Endothelial cell of umbilical vein (primary cell): Measurements from ENCODE around the gene MORN3. TPM values are rescaled to one million over a fixed set of nuclear protein-coding genes. Genes with fewer than 3 reads are reported as not detected.

Source experiments
- BruUV-seq: library from RNA; stranded (reverse); fragments of 400-500 nt; replicated peaks from 2 replicates; lab custom pipeline; 2021; lab: Mats Ljungman, UMichigan
- CTCF ChIA-PET: fragments of 300-600, 350-600 bp; sonication (Branson Sonifier 250); formaldehyde crosslinking; loops from one replicate; lab custom pipeline; 2021; ENCODE audit warnings: antibody characterized with exemption, inconsistent platforms; lab: Charles Lee
- POLR2A ChIA-PET: fragments of 300-600, 350-600 bp; sonication (Branson Sonifier 250); formaldehyde crosslinking; loops from one replicate; lab custom pipeline; 2021; ENCODE audit warnings: antibody characterized with exemption, inconsistent platforms; lab: Charles Lee
- DNase-seq: peaks from one replicate; pipeline ENCODE4 v3.0.0-alpha.2; 2011; ENCODE audit warnings: low read depth, low spot score
- FAIRE-seq: peaks from 2 replicates; lab custom pipeline; 2011; peaks lifted over from hg19 to GRCh38; lab: Jason Lieb, UNC
- H2AFZ ChIP-seq: 2 replicates; pipeline ENCODE4 v1.6.0; 2012; ENCODE audit warnings: low read depth, low read length, control low read depth, inconsistent platforms
- H3K27ac ChIP-seq: 2 replicates; pipeline ENCODE4 v1.5.1; 2011; ENCODE audit warnings: low read depth, mild to moderate bottlenecking, control low read depth, low read length, moderate library complexity; ENCODE audit not compliant: insufficient read depth
- H3K27me3 ChIP-seq, 2 experiments: 2 replicates each; pipeline versions ENCODE4 v1.6.0 to v1.6.1; 2011; ENCODE audit warnings: low read length in 2 of 2, mixed read lengths in 1 of 2; ENCODE audit not compliant: control insufficient read depth in 2 of 2, insufficient read depth in 2 of 2
- H3K36me3 ChIP-seq, 2 experiments: 2 replicates in 1 of 2; 3 replicates in 1 of 2; pipeline ENCODE4 v1.5.1; 2011; ENCODE audit warnings: low read length in 2 of 2, mild to moderate bottlenecking in 1 of 2, moderate library complexity in 1 of 2; ENCODE audit not compliant: control insufficient read depth in 2 of 2, insufficient read depth in 2 of 2; ENCODE audit errors: extremely low read depth in 1 of 2
- H3K4me1 ChIP-seq: 3 replicates; pipeline ENCODE4 v1.5.1; 2011; ENCODE audit warnings: mild to moderate bottlenecking, low read length; ENCODE audit not compliant: control insufficient read depth, insufficient read depth; ENCODE audit errors: extremely low read depth
- H3K4me2 ChIP-seq: 2 replicates; pipeline ENCODE4 v1.6.1; 2011; ENCODE audit warnings: low read length, control low read depth, mixed read lengths; ENCODE audit not compliant: insufficient read depth
- H3K4me3 ChIP-seq, 3 experiments: fragments of 200-600 bp in 1 of 3; sonication (generic), shearing (Covaris generic) in 1 of 3; replicated peaks in 1 of 3; 2 replicates each; pipeline ENCODE4 v1.5.1; 2011 to 2016; ENCODE audit warnings: control low read depth in 3 of 3, low read length in 3 of 3, mild to moderate bottlenecking in 2 of 3, inconsistent platforms in 1 of 3, low read depth in 1 of 3, moderate library complexity in 1 of 3; ENCODE audit not compliant: insufficient read depth in 1 of 3
- H3K79me2 ChIP-seq: 2 replicates; pipeline ENCODE4 v1.6.0; 2012; ENCODE audit warnings: low read length, inconsistent platforms; ENCODE audit not compliant: control insufficient read depth, insufficient read depth
- H3K9ac ChIP-seq: replicated peaks from 2 replicates; pipeline ENCODE3; 2011; ENCODE audit warnings: low read length, control low read depth; ENCODE audit not compliant: insufficient read depth; ENCODE audit errors: extremely low read depth
- H3K9me1 ChIP-seq: replicated peaks from 3 replicates; pipeline ENCODE4 v1.6.0; 2011; ENCODE audit warnings: mild to moderate bottlenecking, low read length; ENCODE audit not compliant: control insufficient read depth, insufficient read depth; ENCODE audit errors: extremely low read depth
- H3K9me3 ChIP-seq: replicated peaks from 2 replicates; pipeline ENCODE4 v1.5.1; 2012; ENCODE audit warnings: low read length, inconsistent platforms; ENCODE audit not compliant: control insufficient read depth, insufficient read depth
- H4K20me1 ChIP-seq: replicated peaks from 2 replicates; pipeline ENCODE3; 2011; ENCODE audit warnings: mild to moderate bottlenecking, low read length; ENCODE audit not compliant: control insufficient read depth, insufficient read depth; ENCODE audit errors: extremely low read depth
- EZH2 ChIP-seq: IDR thresholded peaks from 2 replicates; pipeline ENCODE4 v1.6.1; 2012; ENCODE audit warnings: borderline replicate concordance, low read depth, mild to moderate bottlenecking, moderate library complexity, low read length, inconsistent platforms; ENCODE audit not compliant: severe bottlenecking
- FOS ChIP-seq: IDR thresholded peaks from 2 replicates; pipeline ENCODE4 v1.6.1; 2011; ENCODE audit warnings: mild to moderate bottlenecking, low read length, moderate library complexity, borderline replicate concordance; ENCODE audit not compliant: insufficient read depth
- GATA2 ChIP-seq: IDR thresholded peaks from 2 replicates; pipeline ENCODE4 v1.7.0; 2011; ENCODE audit warnings: low read depth, mild to moderate bottlenecking, moderate library complexity, mixed read lengths, low read length; ENCODE audit not compliant: insufficient read length, insufficient read depth
- JUN ChIP-seq: IDR thresholded peaks from 2 replicates; pipeline ENCODE4 v1.6.1; 2011; ENCODE audit warnings: borderline replicate concordance, low read depth; ENCODE audit not compliant: insufficient read length, insufficient read depth
- MYC ChIP-seq: IDR thresholded peaks from one replicate; pipeline ENCODE4 v1.6.1; 2011; ENCODE audit warnings: mild to moderate bottlenecking, low read depth, low read length
- POLR2A ChIP-seq: IDR thresholded peaks from 2 replicates; pipeline ENCODE4 v1.6.1; 2012; ENCODE audit warnings: low read depth, mild to moderate bottlenecking, control low read depth, low read length
- POLR2AphosphoS5 ChIP-seq: IDR thresholded peaks from 2 replicates; pipeline ENCODE4 v1.6.1; 2012; ENCODE audit warnings: low read depth, mild to moderate bottlenecking, control low read depth, low read length, moderate library complexity; ENCODE audit not compliant: insufficient read depth
- dilution Hi-C: fragments of 300-500 bp; cut with MboI; formaldehyde crosslinking; loops from one replicate; pipeline ENCODE4 v1.15.0; 2019; ENCODE audit warnings: low sequenced_read_pairs; ENCODE audit not compliant: extremely low pct_ligation_motif_present
- intact Hi-C: fragments of 100-400 bp; cut with micrococcal nuclease; formaldehyde crosslinking; loops from one replicate; pipeline ENCODE4 v1.10.0; 2022
- polyA plus RNA-seq, 4 experiments: library from polyadenylated mRNA; depleted of rRNA in 3 of 4; stranded (reverse) in 3 of 4; unstranded in 1 of 4; fragments of >200 nt; gene quantifications; 2 replicates each; pipeline versions ENCODE4 v1.2.1 to v1.2.3, GENCODE V29; 2011 to 2012; ENCODE audit warnings: missing spikeins in 1 of 4
- total RNA-seq: library from RNA; stranded (reverse); gene quantifications from 2 replicates; pipeline ENCODE4 v1.2.3, GENCODE V29; 2021
- TF ChIP-seq, protein P1 (sequence below): IDR thresholded peaks from 2 replicates; pipeline ENCODE4 v1.6.1; 2011; ENCODE audit not compliant: insufficient read depth, insufficient read length
- TF ChIP-seq, protein P2 (sequence below), 2 donors: IDR thresholded peaks; 1 replicate in 1 of 2; 2 replicates in 1 of 2; pipeline ENCODE4 v1.5.1; 2011; ENCODE audit warnings: low read length in 2 of 2, mild to moderate bottlenecking in 2 of 2, moderate library complexity in 2 of 2, control low read depth in 1 of 2, inconsistent platforms in 1 of 2, low read depth in 1 of 2; ENCODE audit not compliant: insufficient read depth in 1 of 2; ENCODE audit errors: extremely low read depth in 1 of 2

Gene MORN3
- total and polyA plus RNA-seq, 2 donors (not counting 3 experiments of a cell fraction or from before 2014, with no cell fraction given): 0.66 to 0.73 TPM

DNA sequence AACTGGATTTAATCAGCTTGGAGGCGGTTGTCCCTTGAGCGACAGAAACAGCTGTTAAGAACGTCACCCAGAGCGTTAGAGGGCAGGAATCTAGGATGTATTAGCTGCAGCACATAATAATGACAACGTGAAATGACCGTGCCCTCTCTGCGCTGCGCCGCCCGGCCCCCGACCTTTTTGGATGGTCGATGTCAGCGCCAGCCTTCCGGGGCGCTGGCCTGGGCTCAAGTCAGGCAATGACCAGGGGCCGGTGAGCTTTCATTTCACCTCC is 42.7 kb upstream of the MORN3 start:
- no peaks in the 10 kb centered on the region for H3K9me3 ChIP-seq
- peak overlapping the region; percentile 97 for H2AFZ ChIP-seq
- H3K27me3 ChIP-seq: no peaks in the 10 kb centered on the region
- H3K4me2 ChIP-seq: peak overlapping the region; percentile 99
- no peaks in the 10 kb centered on the region for H3K36me3 ChIP-seq
- no peaks in the 10 kb centered on the region for H4K20me1 ChIP-seq
- peak overlapping the region; percentile 91 for H3K9ac ChIP-seq
- intact Hi-C loops (loop anchor here (1.0 to 2.0 kb wide), 2 partner anchors 25 to 37 kb away; no protein-coding TSS in a partner anchor), dilution Hi-C loops (no loop called here)
- H3K9me1 ChIP-seq: no peaks in the 10 kb centered on the region
- no peak for DNase-seq
- H3K4me1 ChIP-seq: peaks cover 18% of the 10 kb centered on the region
- POLR2A ChIA-PET: no interaction called here
- peak overlapping the region; percentile 31 for H3K27ac ChIP-seq
- TF ChIP-seq, protein P1, sequence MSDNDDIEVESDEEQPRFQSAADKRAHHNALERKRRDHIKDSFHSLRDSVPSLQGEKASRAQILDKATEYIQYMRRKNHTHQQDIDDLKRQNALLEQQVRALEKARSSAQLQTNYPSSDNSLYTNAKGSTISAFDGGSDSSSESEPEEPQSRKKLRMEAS: no peak
- TF ChIP-seq EZH2 (no peak), JUN (no peak), MYC (no peak), POLR2A (no peak), GATA2 (no peak), POLR2AphosphoS5 (no peak), FOS (no peak)
- TF ChIP-seq, protein P2, sequence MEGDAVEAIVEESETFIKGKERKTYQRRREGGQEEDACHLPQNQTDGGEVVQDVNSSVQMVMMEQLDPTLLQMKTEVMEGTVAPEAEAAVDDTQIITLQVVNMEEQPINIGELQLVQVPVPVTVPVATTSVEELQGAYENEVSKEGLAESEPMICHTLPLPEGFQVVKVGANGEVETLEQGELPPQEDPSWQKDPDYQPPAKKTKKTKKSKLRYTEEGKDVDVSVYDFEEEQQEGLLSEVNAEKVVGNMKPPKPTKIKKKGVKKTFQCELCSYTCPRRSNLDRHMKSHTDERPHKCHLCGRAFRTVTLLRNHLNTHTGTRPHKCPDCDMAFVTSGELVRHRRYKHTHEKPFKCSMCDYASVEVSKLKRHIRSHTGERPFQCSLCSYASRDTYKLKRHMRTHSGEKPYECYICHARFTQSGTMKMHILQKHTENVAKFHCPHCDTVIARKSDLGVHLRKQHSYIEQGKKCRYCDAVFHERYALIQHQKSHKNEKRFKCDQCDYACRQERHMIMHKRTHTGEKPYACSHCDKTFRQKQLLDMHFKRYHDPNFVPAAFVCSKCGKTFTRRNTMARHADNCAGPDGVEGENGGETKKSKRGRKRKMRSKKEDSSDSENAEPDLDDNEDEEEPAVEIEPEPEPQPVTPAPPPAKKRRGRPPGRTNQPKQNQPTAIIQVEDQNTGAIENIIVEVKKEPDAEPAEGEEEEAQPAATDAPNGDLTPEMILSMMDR (IDR thresholded peaks at IDR 0.05; ENCODE audit: extremely low read depth in 1 of 2, insufficient read depth in 1 of 2, low read depth in 1 of 2, low read length in 2 of 2): no peak
- no peak for FAIRE-seq
- peaks cover 12% of the 10 kb centered on the region for H3K79me2 ChIP-seq
- H3K4me3 ChIP-seq: peak overlapping the region; percentile 61 to 95 (median 91)
- CTCF ChIA-PET: interaction anchor here (0.9 to 4.2 kb wide), 14 partner anchors 9 to 160 kb away, joined by 3 to 47 read pairs (median 5); partner anchors contain the start of gene RHOF
- BruUV-seq: TSS peak; percentile 59
